Sigmoid colon (tissue), 7 donors: ENCODE measurements around the gene ACTA2. TPM values are rescaled to one million over a fixed set of nuclear protein-coding genes. Genes with fewer than 3 reads are reported as not detected.
A peak's percentile ranks its signal among the peaks of the same experiment; 100 is the strongest.

Source experiments
- DNase-seq: peaks from one replicate; pipeline ENCODE4 v3.0.0-alpha.2; 2019
- H3K27ac ChIP-seq, 4 donors: fragments of 200-600 bp; sonication (generic); one replicate each; pipeline ENCODE4 v1.5.1; 2016 to 2019; ENCODE audit warnings: mild to moderate bottlenecking in 1 of 4
- H3K27me3 ChIP-seq, 3 donors: fragments of 200-600 bp; sonication (generic); one replicate each; pipeline ENCODE4 v1.5.1; 2019; ENCODE audit warnings: mild to moderate bottlenecking in 1 of 3
- H3K36me3 ChIP-seq, 4 donors: fragments of 200-600 bp; sonication (generic); one replicate each; pipeline ENCODE4 v1.5.1; 2016 to 2019
- H3K4me1 ChIP-seq, 4 donors: fragments of 200-600 bp; sonication (generic); one replicate each; pipeline ENCODE4 v1.5.1; 2017 to 2019
- H3K4me3 ChIP-seq, 4 donors: fragments of 200-600 bp; sonication (generic); one replicate each; pipeline ENCODE4 v1.5.1; 2017 to 2019; ENCODE audit warnings: mild to moderate bottlenecking in 2 of 4, moderate library complexity in 1 of 4
- H3K9me3 ChIP-seq, 4 donors: fragments of 200-600 bp in 3 of 4; sonication (generic) in 3 of 4; one replicate each; pipeline versions ENCODE4 v1.5.1 to v1.6.1; 2013 to 2019
- EP300 ChIP-seq, 4 donors: sonication (generic); formaldehyde crosslinking; IDR thresholded peaks; one replicate each; pipeline ENCODE4 v1.6.1; 2017; ENCODE audit warnings: antibody characterized with exemption in 4 of 4
- POLR2A ChIP-seq, 2 donors: fragments of 450-650 bp; IDR thresholded peaks; one replicate each; pipeline ENCODE4 v1.6.1; 2016; ENCODE audit warnings: antibody characterized with exemption in 2 of 2, mild to moderate bottlenecking in 2 of 2, moderate library complexity in 2 of 2
- POLR2AphosphoS5 ChIP-seq, 4 donors: sonication (generic); formaldehyde crosslinking; IDR thresholded peaks; one replicate each; pipeline ENCODE4 v1.6.1; 2017; ENCODE audit warnings: antibody characterized with exemption in 4 of 4
- WGBS, 2 donors: extraction: QIAGEN DNeasy Blood & Tissue Kit; methylation state at CpG; one replicate each; pipeline ENCODE4 v1.1.7; 2013; 5-methylcytosine and 5-hydroxymethylcytosine counted together
- intact Hi-C: fragments of 100-400 bp; cut with DNase I; formaldehyde crosslinking; loops from one replicate; pipeline ENCODE4 v1.15.1; 2023
- polyA plus RNA-seq, 3 donors: library from polyadenylated mRNA; stranded (reverse); fragments of 200-250 nt; gene quantifications; one replicate each; pipeline ENCODE4 v1.2.3, GENCODE V29; 2013
- total RNA-seq, 4 donors: library from RNA; depleted of rRNA; stranded (reverse); fragments of >200 nt; gene quantifications; one replicate each; pipeline ENCODE4 v1.1.0, GENCODE V29; 2016
- TF ChIP-seq, protein P1 (sequence below), 4 experiments: fragments of 450-650 bp in 3 of 4; fragments of 200-600 bp in 1 of 4; IDR thresholded peaks; one replicate each; pipeline ENCODE4 v1.5.1; 2016 to 2019; ENCODE audit warnings: antibody characterized with exemption in 4 of 4, mild to moderate bottlenecking in 3 of 4, moderate library complexity in 2 of 4
- donor health status: healthy with polysubstance abuse.
- donor health status: Bipolar disorder and iron deficiency.
- donor health status: healthy.

Gene ACTA2
- total and polyA plus RNA-seq, 7 donors: 43.7 to 5,444 (median 2,072) TPM

DNA sequence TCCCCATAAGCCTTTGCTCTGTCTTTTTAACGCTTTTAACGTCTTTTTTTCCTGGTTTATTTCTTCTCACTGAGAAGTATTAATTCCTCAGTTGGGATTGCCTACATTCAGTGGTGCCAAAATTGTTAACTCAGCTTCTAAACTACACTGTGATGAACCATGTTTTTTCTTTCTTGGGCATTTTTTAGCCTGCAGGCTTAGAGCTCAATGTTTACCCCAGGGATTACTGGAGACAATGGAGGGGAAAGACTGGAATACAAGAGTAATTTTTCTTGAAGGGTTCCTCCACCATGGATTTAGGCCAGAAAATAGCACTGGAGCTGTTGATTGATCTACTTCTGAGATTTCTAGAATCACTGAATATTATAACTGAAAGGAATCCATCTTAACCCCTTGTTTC, 52.7 kb downstream of the ACTA2 start:
- H3K27me3 ChIP-seq: no peaks in the 10 kb centered on the region
- TF ChIP-seq POLR2A (IDR thresholded peaks at IDR 0.05): no peak
- TF ChIP-seq, protein P1, sequence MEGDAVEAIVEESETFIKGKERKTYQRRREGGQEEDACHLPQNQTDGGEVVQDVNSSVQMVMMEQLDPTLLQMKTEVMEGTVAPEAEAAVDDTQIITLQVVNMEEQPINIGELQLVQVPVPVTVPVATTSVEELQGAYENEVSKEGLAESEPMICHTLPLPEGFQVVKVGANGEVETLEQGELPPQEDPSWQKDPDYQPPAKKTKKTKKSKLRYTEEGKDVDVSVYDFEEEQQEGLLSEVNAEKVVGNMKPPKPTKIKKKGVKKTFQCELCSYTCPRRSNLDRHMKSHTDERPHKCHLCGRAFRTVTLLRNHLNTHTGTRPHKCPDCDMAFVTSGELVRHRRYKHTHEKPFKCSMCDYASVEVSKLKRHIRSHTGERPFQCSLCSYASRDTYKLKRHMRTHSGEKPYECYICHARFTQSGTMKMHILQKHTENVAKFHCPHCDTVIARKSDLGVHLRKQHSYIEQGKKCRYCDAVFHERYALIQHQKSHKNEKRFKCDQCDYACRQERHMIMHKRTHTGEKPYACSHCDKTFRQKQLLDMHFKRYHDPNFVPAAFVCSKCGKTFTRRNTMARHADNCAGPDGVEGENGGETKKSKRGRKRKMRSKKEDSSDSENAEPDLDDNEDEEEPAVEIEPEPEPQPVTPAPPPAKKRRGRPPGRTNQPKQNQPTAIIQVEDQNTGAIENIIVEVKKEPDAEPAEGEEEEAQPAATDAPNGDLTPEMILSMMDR (IDR thresholded peaks at IDR 0.05): no peak
- TF ChIP-seq EP300 (IDR thresholded peaks at IDR 0.05): no peak
- no peak for TF ChIP-seq POLR2AphosphoS5 (IDR thresholded peaks at IDR 0.05)
- peaks cover 0 to 24% (median 6%) of the 10 kb centered on the region in 4 donors for H3K4me1 ChIP-seq
- H3K36me3 ChIP-seq: no peaks in the 10 kb centered on the region
- 79 to 80% methylated on average over 2 of the region's 2 CpGs for WGBS, 2 donors
- H3K27ac ChIP-seq: no peak overlapping the region
- no peak for DNase-seq
- intact Hi-C loops: no loop called here
- no peaks in the 10 kb centered on the region for H3K9me3 ChIP-seq
- no peak overlapping the region for H3K4me3 ChIP-seq

DNA sequence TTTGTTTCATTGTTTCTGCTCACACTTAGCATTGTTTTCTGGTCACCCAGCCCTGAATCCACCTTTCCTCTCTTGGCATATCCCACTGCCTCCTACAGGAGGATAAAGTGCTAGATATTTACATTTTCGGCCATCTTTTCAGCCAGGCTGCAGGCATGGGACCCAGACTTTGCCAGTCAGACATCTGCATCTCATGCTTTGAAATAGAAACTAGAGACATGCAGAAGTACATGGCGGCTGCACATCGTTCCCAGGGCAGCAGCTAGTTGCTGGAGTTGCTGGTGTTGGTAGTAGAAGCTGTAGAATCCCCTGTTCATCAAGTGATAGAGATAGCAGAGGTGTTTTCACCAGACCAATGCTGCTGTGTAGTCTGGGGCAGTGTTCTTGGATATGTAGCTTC, 53.8 kb downstream of the ACTA2 start:
- H3K9me3 ChIP-seq: no peaks in the 10 kb centered on the region
- intact Hi-C loops: no loop called here
- no peak for DNase-seq
- no peaks in the 10 kb centered on the region for H3K27me3 ChIP-seq
- TF ChIP-seq EP300 (IDR thresholded peaks at IDR 0.05): no peak
- TF ChIP-seq, protein P1 (IDR thresholded peaks at IDR 0.05): no peak
- no peak for TF ChIP-seq POLR2A (IDR thresholded peaks at IDR 0.05)
- no peak for TF ChIP-seq POLR2AphosphoS5 (IDR thresholded peaks at IDR 0.05)
- H3K27ac ChIP-seq: peak overlapping the region in 1 of 4 donors; percentile 6
- no peaks in the 10 kb centered on the region for H3K36me3 ChIP-seq
- peaks cover 0 to 31% (median 6%) of the 10 kb centered on the region in 4 donors for H3K4me1 ChIP-seq
- no peak overlapping the region for H3K4me3 ChIP-seq
- 79 to 88% methylated on average over 3 of the region's 3 CpGs for WGBS, 2 donors

DNA sequence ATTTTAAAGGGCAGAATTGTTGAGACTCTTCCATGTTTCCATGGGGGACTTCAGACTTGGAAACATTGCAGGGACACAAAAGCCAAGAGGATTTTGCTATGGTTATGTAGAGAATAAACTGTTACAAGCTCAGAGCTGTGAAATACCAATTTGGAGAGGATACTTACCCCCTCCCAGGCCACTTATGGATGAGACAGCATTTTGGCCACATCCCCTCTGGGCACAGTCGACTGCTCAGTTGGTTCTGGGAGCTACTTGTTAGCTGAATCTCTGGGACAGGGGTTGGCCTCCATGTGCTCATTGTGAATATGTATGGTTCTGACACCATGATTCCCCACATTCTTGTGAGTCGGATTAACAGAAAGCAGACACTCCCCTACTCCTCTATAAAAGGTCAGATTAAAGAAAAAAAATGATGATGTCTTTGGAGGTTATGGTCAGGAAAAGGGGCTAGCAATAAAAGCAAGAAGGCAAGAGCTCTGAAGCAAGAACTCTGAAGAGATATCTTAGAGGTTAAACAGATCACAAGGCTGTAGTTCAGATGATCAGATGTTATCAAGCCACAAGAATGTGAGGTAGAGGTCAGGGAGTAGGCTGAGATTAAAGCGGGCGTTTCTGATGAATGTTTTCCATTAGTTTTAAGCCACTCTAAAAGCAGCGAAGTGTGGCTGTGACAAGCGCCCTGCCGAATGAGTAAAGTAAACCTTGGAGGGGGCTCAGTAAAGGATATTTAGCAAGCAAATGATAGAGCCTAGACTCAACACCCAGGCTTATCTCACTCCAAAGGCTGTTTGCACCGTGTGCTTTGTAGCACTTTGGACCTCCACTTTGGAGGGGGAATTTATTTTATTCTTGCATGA, 55.3 kb downstream of the ACTA2 start:
- Histone ChIP-seq H3K36me3 (no peaks in the 10 kb centered on the region), H3K27me3 (no peaks in the 10 kb centered on the region), H3K9me3 (no peaks in the 10 kb centered on the region), H3K27ac (peak overlapping the region; percentile 45 to 54 (median 50)), H3K4me1 (peaks cover 0 to 35% (median 6%) of the 10 kb centered on the region in 4 donors), H3K4me3 (no peak overlapping the region)
- TF ChIP-seq EP300 (IDR thresholded peaks at IDR 0.05) (no peak), POLR2AphosphoS5 (IDR thresholded peaks at IDR 0.05) (no peak), POLR2A (IDR thresholded peaks at IDR 0.05) (no peak)
- TF ChIP-seq, protein P1 (IDR thresholded peaks at IDR 0.05): no peak
- intact Hi-C loops: no loop called here
- DNase-seq: no peak
- WGBS, 2 donors: 10 to 41% methylated on average over 8 of the region's 8 CpGs

GRCh38 chr10:88896372-88896993, 56.1 kb downstream of the ACTA2 start:
- no peaks in the 10 kb centered on the region for H3K27me3 ChIP-seq
- no peak for DNase-seq
- no peaks in the 10 kb centered on the region for H3K36me3 ChIP-seq
- H3K4me3 ChIP-seq: no peak overlapping the region
- peaks cover 0 to 37% (median 6%) of the 10 kb centered on the region in 4 donors for H3K4me1 ChIP-seq
- intact Hi-C loops: no loop called here
- WGBS, 2 donors: 9 to 61% methylated on average over 4 of the region's 4 CpGs
- H3K27ac ChIP-seq: peak overlapping the region; percentile 45 to 54 (median 50)
- TF ChIP-seq, protein P1 (IDR thresholded peaks at IDR 0.05): no peak
- no peak for TF ChIP-seq POLR2AphosphoS5 (IDR thresholded peaks at IDR 0.05)
- no peak for TF ChIP-seq POLR2A (IDR thresholded peaks at IDR 0.05)
- no peak for TF ChIP-seq EP300 (IDR thresholded peaks at IDR 0.05)
- no peaks in the 10 kb centered on the region for H3K9me3 ChIP-seq
